Lower leg skin (tissue), 4 donors: ENCODE data around the gene EEF2. TPM values are rescaled to one million over a fixed set of nuclear protein-coding genes. Genes with fewer than 3 reads are reported as not detected.
"Not testable (repeated sequence)": the region's sequence is repeated elsewhere in the genome, so short reads cannot be mapped to it uniquely, and the experiment has no call there.

Experiments
- DNase-seq, 2 donors: peaks; one replicate each; pipeline ENCODE4 v3.0.0-alpha.2; 2019; ENCODE audit warnings: low spot score in 2 of 2
- H3K4me3 ChIP-seq: fragments of 200-600 bp; sonication (generic); 2 replicates; pipeline ENCODE4 v1.5.1; 2017; ENCODE audit warnings: mild to moderate bottlenecking, low read depth; ENCODE audit not compliant: poor library complexity, severe bottlenecking
- POLR2A ChIP-seq, 2 donors: fragments of 450-650 bp; IDR thresholded peaks; one replicate each; pipeline ENCODE4 v1.6.1; 2016 to 2017; ENCODE audit warnings: antibody characterized with exemption in 2 of 2, mild to moderate bottlenecking in 1 of 2, moderate library complexity in 1 of 2
- WGBS, 2 donors: methylation state at CpG; one replicate each; pipeline ENCODE4 v1.1.5; 2018; 5-methylcytosine and 5-hydroxymethylcytosine counted together
- intact Hi-C: fragments of 100-400 bp; cut with DNase I; formaldehyde crosslinking; loops from one replicate; pipeline ENCODE4 v1.15.0; 2023; ENCODE audit warnings: low total_unique reads
- total RNA-seq, 4 donors: library from RNA; depleted of rRNA; stranded (reverse); fragments of >200 nt; gene quantifications; one replicate each; pipeline ENCODE4 v1.1.0, GENCODE V29; 2016
- TF ChIP-seq, protein P1 (sequence below), 3 donors: fragments of 450-650 bp; IDR thresholded peaks; one replicate each; pipeline ENCODE4 v1.5.1; 2016; ENCODE audit warnings: antibody characterized with exemption in 3 of 3, mild to moderate bottlenecking in 3 of 3, moderate library complexity in 2 of 3

Gene EEF2
- total RNA-seq, 4 donors from 2014 or later = 2,068 to 2,517 (median 2,443) TPM

DNA sequence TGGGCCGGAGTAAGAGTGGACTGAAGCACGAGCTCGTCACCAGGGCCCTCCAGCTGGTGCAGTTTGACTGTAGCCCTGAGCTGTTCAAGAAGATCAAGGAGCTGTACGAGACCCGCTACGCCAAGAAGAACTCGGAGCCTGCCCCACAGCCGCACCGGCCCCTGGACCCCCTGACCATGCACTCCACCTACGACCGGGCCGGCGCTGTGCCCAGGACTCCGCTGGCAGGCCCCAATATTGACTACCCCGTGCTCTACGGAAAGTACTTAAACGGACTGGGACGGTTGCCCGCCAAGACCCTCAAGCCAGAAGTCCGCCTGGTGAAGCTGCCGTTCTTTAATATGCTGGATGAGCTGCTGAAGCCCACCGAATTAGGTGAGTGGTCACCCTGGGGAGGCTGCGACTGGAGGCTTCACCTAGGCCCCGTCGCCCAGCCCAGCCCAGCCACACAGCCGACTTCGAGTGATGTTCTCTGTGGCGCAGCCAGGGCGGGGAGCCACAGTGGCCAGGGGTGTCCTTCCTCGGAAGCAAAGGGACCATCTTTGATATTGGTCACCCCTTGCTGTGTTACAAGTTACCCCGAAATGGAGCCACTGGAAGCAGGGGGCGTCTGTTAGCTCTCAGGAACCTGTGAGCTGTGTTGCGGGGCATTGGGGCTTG, 27.8 kb upstream of the EEF2 start:
- no peak for TF ChIP-seq POLR2A (IDR thresholded peaks at IDR 0.05)
- TF ChIP-seq, protein P1, sequence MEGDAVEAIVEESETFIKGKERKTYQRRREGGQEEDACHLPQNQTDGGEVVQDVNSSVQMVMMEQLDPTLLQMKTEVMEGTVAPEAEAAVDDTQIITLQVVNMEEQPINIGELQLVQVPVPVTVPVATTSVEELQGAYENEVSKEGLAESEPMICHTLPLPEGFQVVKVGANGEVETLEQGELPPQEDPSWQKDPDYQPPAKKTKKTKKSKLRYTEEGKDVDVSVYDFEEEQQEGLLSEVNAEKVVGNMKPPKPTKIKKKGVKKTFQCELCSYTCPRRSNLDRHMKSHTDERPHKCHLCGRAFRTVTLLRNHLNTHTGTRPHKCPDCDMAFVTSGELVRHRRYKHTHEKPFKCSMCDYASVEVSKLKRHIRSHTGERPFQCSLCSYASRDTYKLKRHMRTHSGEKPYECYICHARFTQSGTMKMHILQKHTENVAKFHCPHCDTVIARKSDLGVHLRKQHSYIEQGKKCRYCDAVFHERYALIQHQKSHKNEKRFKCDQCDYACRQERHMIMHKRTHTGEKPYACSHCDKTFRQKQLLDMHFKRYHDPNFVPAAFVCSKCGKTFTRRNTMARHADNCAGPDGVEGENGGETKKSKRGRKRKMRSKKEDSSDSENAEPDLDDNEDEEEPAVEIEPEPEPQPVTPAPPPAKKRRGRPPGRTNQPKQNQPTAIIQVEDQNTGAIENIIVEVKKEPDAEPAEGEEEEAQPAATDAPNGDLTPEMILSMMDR (IDR thresholded peaks at IDR 0.05) = no peak
- intact Hi-C loops = no loop called here
- no peak for DNase-seq
- H3K4me3 ChIP-seq = no peak overlapping the region
- WGBS, 2 donors = 93% methylated on average over 32 to 33 of the region's 33 CpGs

DNA sequence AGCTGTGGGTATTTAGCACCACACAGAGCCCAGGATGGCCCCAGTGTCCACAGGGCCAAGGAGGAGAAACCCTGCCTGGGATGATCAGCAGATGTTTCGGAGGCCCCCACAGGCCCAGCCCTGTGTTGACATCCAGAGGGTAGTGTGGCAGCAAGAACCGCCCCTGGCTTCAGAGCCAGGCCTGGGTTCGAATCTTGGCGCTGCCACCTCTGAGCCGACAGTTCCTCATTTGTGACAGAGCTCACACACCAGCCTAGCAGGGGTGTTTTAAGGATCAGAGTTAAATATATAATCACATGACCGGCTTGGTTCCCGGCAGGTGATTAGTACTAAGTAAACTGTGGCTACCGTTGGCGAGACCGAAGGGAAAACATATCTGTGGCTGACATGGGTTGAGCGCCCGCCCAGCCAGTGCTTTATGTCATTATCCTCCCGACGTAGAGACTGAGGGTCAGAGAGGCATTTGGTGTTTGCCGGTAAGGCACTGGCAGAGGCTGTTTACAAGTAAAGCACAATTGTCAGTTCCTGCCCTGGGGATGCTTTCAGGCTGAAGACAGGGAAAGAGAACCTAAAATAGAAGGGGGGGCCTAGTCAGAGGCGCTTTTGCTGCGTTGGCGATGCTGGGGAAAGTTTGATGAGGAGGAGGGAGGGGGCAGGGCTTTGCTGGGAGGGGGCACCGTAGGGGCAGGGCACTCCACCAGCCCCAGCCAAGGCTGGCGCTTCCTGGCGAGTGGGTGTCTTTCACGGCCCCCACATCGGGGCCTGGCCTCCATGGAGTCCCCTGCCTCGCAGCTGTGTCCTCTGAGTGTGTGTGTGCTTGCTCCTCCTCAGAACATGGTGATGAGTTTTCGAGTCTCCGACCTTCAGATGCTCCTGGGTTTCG, 27.1 kb upstream of the EEF2 start:
- intact Hi-C loops = no loop called here
- TF ChIP-seq, protein P1 (IDR thresholded peaks at IDR 0.05) = no peak
- TF ChIP-seq POLR2A (IDR thresholded peaks at IDR 0.05) = no peak
- WGBS, 2 donors = 84 to 88% methylated on average over 27 of the region's 27 CpGs
- no peak overlapping the region for H3K4me3 ChIP-seq
- no peak for DNase-seq

DNA sequence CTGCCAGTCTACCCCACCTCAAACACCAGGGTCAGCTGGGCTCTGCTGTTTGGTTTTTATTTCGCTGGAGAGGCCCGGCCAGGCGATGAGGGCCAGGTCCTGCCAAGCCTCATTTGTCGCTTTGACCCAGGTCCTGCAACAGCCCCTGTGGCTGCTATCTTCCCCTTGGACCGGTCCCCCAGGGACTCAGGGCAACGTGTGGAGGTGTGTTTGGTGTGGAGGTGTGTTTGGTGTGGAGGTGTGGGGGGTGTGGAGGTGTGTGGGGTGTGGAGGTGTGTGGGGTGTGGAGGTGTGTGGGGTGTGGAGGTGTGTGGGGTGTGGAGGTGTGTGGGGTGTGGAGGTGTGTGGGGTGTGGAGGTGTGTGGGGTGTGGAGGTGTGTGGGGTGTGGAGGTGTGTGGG, 26.2 kb upstream of the EEF2 start:
- WGBS, 2 donors = 70 to 81% methylated on average over 6 of the region's 6 CpGs
- H3K4me3 ChIP-seq, DNase-seq, intact Hi-C loops: not testable (repeated sequence)

DNA sequence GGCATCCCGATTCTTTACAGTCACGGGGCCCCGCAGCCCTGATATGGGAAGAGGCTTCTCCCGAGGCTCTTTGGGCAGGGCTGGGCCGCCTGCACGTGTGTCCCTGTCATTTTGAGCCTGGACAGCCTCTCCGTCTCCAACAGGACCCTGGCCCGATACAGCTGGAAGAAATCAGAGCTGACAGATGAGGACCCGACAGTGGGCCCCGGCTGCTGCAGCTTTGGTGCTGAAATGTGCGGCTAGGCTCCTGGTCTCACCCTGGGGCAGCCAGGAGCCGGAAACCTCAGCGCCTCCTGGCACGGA, 25.5 kb upstream of the EEF2 start:
- intact Hi-C loops = no loop called here
- DNase-seq = no peak
- no peak overlapping the region for H3K4me3 ChIP-seq
- TF ChIP-seq, protein P1 (IDR thresholded peaks at IDR 0.05) = no peak
- no peak for TF ChIP-seq POLR2A (IDR thresholded peaks at IDR 0.05)
- 63 to 71% methylated on average over 14 of the region's 14 CpGs for WGBS, 2 donors

DNA sequence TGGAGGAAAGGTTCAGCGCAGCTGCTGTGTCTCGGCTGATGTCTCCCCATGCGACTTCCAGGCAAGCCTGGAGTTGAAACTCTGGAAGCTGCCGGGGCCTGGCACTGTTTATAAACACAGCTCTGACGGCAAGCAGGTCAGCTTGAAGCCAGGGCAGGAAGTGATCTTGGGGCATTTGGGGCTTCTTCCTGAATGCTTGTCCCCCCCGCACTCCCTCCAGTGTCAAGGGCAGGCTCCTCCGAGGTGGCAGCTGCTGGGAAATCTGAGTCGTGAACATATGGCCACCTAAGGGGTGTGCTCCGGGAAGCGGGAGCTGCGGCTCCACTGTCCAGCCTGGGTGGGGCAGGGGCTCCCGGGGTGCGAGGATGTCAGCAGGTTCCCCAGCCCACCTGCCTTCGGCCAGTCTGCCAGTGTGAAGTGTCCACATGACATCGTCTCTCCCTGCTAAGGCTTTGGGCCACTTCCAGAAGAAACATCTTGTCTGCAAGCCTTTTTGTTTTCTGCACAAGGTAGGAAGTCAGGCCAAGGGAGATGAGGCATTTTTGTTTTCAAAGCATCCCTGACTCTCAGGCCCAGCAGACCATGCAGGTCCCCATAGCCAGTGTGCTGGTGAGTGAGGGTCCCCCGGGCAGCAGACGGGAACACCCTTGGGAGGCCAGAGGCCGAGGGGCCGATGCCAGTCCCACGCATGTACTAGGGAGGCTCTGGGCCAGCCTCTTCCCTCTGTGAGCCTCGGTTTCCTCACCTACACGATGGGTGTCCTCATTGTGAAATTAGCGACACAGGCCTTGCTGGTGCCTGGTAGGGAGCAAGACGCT, 24.9 kb upstream of the EEF2 start:
- no peak for DNase-seq
- intact Hi-C loops = no loop called here
- TF ChIP-seq, protein P1 (IDR thresholded peaks at IDR 0.05) = no peak
- TF ChIP-seq POLR2A (IDR thresholded peaks at IDR 0.05) = no peak
- no peak overlapping the region for H3K4me3 ChIP-seq
- WGBS, 2 donors = 56 to 59% methylated on average over 22 to 23 of the region's 24 CpGs
